ENCODE measurements around the gene PCK2.

PCK2 gene

GRCh38 chr14:24122898-24123297 is 28.8 kb downstream of the PCK2 start:
- in situ Hi-C loops (cut with HindIII; ENCODE audit: low sequenced_read_pairs): no loop called here
- no peak for DNase-seq (ENCODE audit: low read depth)
- H3K4me3 ChIP-seq (ENCODE audit: low read depth, low read length): no peak overlapping the region
- TF ChIP-seq CTCF (IDR thresholded peaks at IDR 0.05; ENCODE audit: low read depth, low read length, missing control alignments): no peak

- H3K4me3 ChIP-seq (ENCODE audit: low read depth, low read length): no peak overlapping the region
- in situ Hi-C loops (cut with HindIII; ENCODE audit: low sequenced_read_pairs): no loop called here
- no peak for TF ChIP-seq CTCF (IDR thresholded peaks at IDR 0.05; ENCODE audit: low read depth, low read length, missing control alignments)
- no peak for DNase-seq (ENCODE audit: low read depth)
Observed at GRCh38 chr14:24123424-24124417, 29.6 kb downstream of the PCK2 start.

- no peak overlapping the region for H3K4me3 ChIP-seq (ENCODE audit: low read depth, low read length)
- in situ Hi-C loops (cut with HindIII; ENCODE audit: low sequenced_read_pairs): no loop called here
- no peak for TF ChIP-seq CTCF (IDR thresholded peaks at IDR 0.05; ENCODE audit: low read depth, low read length, missing control alignments)
- no peak for DNase-seq (ENCODE audit: low read depth)
Observed at GRCh38 chr14:24126939-24127338, 32.8 kb downstream of the PCK2 start.

GRCh38 chr14:24127673-24128072 is 33.6 kb downstream of the PCK2 start:
- no peak for DNase-seq (ENCODE audit: low read depth)
- in situ Hi-C loops (cut with HindIII; ENCODE audit: low sequenced_read_pairs): no loop called here
- no peak for TF ChIP-seq CTCF (IDR thresholded peaks at IDR 0.05; ENCODE audit: low read depth, low read length, missing control alignments)
- no peak overlapping the region for H3K4me3 ChIP-seq (ENCODE audit: low read depth, low read length)

- H3K4me3 ChIP-seq (ENCODE audit: low read depth, low read length): no peak overlapping the region
- no peak for TF ChIP-seq CTCF (IDR thresholded peaks at IDR 0.05; ENCODE audit: low read depth, low read length, missing control alignments)
- no peak for DNase-seq (ENCODE audit: low read depth)
- in situ Hi-C loops (cut with HindIII; ENCODE audit: low sequenced_read_pairs): no loop called here
Observed at GRCh38 chr14:24129410-24129998, 35.4 kb downstream of the PCK2 start.

- TF ChIP-seq CTCF (IDR thresholded peaks at IDR 0.05; ENCODE audit: low read depth, low read length, missing control alignments): no peak
- no peak within 1 kb of the TSS for H3K4me3 ChIP-seq (ENCODE audit: low read depth, low read length)
- in situ Hi-C loops (cut with HindIII; ENCODE audit: low sequenced_read_pairs): no loop called here
- no peak for DNase-seq (ENCODE audit: low read depth)
Observed at GRCh38 chr14:24130380-24130716, 36.2 kb downstream of the PCK2 start, which contains the start of gene FITM1. Gene FITM1, plus strand, starts transcription at chr14:24130659. Its CDS starts 905 bp downstream, at chr14:24131564.

All from astrocyte of the cerebellum (primary cell).